Measurements from ENCODE around the gene HABP4. TPM values are rescaled to one million over a fixed set of nuclear protein-coding genes. Genes with fewer than 3 reads are reported as not detected.

HABP4 gene, protein sequence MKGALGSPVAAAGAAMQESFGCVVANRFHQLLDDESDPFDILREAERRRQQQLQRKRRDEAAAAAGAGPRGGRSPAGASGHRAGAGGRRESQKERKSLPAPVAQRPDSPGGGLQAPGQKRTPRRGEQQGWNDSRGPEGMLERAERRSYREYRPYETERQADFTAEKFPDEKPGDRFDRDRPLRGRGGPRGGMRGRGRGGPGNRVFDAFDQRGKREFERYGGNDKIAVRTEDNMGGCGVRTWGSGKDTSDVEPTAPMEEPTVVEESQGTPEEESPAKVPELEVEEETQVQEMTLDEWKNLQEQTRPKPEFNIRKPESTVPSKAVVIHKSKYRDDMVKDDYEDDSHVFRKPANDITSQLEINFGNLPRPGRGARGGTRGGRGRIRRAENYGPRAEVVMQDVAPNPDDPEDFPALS
- 10 to 100 TPM in 8 of 10 donors, 1 to 10 TPM in 2; 9.1 to 15.1 (median 11.4) TPM for polyA plus RNA-seq (ENCODE audit: insufficient read length in 10 of 10)
- long read RNA-seq, donor 1, partial matches to known transcripts, result 0 of 3 reads
- long read RNA-seq, donor 1, other reads (novel, unspliced or antisense), result 0 of 3 reads
- long read RNA-seq, donor 2, partial matches to known transcripts, result 0 of 4 reads
- long read RNA-seq, donor 2, other reads (novel, unspliced or antisense), result 0 of 4 reads
- long read RNA-seq, donor 3, result 0 reads
- long read RNA-seq, donor 4, partial matches to known transcripts, result 0 of 3 reads
- long read RNA-seq, donor 4, other reads (novel, unspliced or antisense), result 0 of 3 reads
- long read RNA-seq, donor 5, transcript HABP4-201 (8 exons, 2,615 nt), result major isoform, 6 of 7 reads
- long read RNA-seq, donor 5, partial matches to known transcripts, result 0 of 7 reads
- long read RNA-seq, donor 5, other reads (novel, unspliced or antisense), result 0 of 7 reads
- long read RNA-seq, donor 6, transcript HABP4-201 (8 exons, 2,615 nt), result major isoform, 6 of 7 reads
- long read RNA-seq, donor 6, partial matches to known transcripts, result 0 of 7 reads
- long read RNA-seq, donor 6, other reads (novel, unspliced or antisense), result 0 of 7 reads
- long read RNA-seq, donor 7, partial matches to known transcripts, result 6 of 11 reads
- long read RNA-seq, donor 7, other reads (novel, unspliced or antisense), result 0 of 11 reads
- long read RNA-seq, donor 8, partial matches to known transcripts, result 0 of 4 reads
- long read RNA-seq, donor 8, other reads (novel, unspliced or antisense), result 0 of 4 reads
- long read RNA-seq, donor 9, partial matches to known transcripts, result 0 of 2 reads
- long read RNA-seq, donor 9, other reads (novel, unspliced or antisense), result 0 of 2 reads

DNA sequence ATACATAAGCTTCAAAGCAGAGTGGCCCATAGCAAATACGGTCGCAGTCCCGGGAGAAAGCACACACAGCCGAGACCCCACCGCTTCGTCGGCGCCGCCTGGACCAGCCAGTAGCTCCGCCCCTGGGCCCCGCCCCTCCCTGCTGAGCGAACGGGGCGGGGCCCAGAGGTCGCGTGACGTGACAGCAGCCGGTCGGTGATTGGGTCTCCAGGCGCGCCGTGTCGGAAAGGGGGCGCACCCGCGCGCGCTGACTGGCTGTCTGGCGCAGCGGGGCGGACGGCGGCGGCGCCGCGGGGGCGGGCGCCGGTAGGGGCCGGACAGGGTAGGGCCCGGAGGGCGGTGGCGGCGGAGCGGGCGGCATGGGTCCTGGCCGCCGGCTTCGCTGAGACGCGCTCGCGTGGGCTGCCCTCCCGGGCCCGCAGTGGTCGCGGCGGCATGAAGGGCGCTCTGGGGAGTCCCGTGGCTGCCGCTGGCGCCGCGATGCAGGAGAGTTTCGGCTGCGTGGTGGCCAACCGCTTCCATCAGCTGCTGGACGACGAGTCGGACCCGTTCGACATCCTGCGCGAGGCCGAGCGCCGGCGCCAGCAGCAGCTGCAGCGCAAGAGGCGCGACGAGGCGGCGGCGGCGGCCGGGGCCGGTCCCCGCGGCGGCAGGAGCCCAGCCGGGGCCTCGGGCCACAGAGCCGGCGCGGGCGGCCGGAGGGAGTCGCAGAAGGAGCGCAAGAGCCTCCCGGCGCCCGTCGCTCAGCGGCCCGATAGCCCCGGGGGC, at the start of gene HABP4:
Gene HABP4 (plus strand): TSS at position 325 of the 768 bp plus-strand sequence. CDS start 111 bp downstream, at position 436.
- peak; percentile 96 to 98 (median 96) for DNase-seq

DNA sequence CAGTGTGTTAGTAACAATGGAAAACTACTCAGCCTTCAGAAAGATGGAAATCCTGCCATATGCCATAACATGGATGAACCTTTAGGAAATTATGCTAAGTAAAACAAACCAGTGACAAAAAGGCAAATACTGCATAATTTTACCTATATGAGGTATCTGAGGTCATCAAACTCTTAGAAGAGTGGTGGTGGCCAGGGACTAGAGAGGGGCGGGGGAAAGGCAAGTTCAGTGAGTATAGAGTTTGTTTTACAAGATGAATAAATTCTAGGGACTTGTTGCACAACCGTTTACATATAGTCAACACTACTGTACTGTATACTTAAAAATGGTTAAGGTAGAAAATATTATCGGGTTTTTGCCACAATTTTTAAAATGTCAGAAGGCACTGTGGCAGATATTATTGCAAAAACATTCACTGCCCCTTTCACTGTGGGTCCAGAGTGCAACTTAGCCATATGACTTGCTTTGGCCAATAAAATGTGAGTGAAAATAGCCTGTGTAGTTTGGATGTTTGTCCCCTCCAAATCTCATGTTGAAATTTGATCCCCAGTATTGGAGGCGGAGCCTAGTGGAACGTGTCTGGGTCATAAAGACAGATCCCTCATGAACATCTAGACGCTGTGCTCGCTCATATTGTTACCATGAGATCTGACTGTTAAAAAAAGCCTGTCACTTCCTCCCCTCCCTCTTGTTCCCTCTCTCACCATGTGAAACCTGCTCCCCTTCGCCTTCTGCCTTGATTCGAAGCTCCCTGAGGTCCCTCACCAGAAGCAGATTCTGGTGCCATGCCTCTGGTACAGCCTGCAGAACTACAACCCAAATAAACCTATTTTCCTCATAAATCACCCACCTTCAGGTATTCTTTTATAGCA, 41.3 kb upstream of the HABP4 start:
- no peak for DNase-seq

DNA sequence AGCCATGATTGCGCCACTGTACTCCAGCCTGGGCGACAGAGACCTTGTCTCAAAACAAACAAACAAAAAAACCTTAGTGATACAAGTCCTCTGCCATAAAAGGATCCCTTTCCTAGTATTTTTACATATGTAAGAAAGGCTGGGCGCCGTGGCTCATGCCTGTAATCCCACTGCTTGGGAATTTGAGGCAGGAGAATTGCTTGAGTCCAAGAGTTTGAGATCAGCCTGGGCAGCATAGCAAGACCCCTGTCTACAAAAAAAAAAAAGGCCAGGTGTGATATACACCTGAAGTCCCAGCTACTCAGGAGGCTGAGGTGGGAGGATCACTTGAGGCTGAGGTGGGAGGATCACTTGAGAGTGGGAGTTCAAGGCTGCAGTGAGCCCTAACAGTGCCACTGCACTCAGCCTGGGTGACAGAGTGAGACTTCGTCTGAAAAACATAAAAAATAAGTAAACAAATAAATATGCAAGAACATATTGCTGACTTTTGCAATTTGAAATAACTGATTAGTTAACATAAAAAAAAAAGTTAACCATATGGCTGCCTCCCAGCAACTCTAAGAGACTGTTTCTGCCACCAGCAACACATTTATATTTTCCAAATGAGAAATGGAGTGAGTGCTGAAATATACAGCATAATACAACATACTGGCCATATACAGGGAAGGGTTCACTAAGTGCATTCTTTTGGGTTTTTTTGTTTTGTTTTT, 38.7 kb upstream of the HABP4 start:
- DNase-seq, result no peak

DNA sequence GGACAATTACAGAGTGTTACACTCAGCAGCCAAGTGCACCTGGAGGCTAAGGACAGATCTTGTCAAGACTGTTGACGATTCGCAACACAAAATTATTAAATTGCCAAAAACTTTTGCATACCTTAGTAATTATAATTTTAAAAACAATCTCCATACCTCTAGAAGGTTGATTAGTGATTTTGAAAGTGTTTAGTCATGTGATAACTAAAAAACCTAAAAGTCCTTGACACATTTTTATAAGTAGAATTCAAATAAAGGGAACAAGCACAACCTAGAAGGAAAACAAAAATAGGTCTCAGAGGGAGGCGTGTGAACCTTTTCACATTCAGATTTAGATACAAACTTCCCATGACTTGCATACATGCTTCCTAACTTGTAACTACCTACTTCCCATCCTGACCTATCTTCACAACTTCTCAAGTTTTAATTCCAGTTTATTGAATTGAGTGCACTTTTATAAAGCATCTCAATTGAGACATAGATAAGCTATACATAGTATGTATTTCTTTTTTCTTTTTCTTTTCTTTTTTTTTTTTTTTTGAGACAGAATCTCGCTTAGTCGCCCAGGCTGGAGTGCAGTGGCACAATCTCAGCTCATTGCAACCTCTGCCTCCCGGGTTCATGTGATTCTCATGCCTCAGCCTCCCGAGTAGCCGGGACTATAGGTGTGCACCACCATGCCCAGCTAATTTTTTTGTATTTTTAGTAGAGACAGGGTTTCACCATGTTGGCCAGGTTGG, 37.6 kb upstream of the HABP4 start:
- DNase-seq, result no peak

DNA sequence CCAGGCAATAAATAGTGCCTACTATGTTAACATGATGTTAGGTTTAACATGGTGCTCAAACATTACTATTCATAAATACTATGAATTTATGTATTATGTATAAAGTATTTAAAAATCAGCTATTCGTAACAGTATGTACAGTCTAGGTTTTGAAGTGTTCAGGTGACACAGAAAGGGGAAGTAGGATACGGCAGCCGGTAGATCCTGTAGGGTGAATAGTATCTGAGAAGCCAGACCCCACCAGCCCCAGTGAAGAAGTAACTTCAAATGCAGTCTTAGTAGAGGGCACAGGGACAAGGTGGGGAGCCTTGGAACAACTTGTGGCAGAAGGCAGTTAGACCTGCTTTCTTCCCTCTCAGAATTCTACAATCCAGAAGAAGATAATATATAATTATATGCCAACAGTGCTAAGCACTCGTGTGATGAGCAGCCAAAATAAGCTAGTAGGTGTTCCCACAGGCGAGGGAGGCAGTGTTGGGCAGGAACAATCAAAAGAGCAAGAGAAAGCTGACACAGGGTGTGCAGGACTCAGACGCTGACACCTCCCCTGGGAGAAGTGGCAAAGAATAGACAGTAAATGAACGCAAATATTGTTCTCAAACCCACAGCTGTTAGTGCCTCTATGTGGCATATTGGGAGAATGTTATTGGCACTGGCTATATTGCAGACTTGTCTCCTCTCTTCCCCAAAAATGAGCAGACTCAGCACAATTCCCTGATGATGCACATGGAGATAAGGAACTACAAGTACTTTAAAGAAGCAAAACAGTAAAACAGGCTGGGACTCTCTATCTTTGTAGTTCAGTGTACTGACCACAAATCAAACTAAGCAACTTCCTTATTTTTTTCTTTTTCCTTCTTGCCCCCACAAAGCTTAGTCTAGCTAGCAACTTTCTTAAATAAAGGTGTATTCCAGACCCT, 36.4 kb upstream of the HABP4 start:
- no peak for DNase-seq

DNA sequence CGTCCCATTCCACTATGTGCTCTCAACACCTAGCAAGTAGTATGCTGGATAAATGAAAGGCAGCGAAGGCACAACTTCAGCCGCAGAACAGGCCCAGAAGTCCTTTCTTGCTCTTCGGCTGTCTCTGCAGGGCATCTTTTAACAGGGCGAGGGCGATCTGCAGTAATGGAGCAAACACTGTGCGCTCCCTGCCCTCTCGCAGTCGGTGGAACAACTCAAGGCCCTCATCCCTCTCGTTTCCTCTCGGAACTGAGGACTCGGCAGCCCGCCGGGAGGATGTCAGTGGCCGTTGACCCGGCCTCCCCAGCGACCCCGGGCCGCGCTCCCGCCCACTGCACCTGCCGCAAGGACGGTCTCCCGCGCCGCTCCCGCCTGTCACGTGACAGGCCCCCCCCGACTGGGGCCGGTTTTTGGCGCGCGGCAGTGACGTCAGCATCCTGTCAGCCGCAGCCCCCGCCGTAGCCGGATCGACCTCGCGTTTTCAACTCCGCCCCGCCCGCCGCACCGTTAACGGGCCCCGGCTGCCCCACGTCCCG, 32.9 kb upstream of the HABP4 start:
- DNase-seq, result peak; percentile 84 to 95 (median 90)

DNA sequence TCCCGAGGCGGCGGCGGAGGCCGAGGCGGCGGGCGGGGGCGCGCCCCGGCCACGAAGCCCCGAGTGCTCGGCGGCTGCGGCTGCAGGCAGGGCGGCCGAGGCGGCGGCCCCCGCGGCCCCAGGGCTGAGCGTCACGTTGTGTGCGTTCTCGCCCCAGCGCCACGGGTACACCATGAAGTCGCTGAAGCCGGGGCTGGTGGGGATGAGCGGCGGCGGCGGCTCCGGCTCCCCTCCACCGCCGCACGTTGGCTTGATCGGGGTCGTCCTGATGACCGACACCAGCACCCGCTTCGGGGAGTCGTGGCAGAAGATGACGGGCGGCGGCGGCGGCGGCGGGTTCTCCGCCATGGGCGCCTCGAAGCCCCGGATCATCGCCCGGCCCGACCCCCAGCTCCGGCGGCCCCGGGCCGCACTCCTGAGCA, 32.3 kb upstream of the HABP4 start:
- DNase-seq, result no peak

DNA sequence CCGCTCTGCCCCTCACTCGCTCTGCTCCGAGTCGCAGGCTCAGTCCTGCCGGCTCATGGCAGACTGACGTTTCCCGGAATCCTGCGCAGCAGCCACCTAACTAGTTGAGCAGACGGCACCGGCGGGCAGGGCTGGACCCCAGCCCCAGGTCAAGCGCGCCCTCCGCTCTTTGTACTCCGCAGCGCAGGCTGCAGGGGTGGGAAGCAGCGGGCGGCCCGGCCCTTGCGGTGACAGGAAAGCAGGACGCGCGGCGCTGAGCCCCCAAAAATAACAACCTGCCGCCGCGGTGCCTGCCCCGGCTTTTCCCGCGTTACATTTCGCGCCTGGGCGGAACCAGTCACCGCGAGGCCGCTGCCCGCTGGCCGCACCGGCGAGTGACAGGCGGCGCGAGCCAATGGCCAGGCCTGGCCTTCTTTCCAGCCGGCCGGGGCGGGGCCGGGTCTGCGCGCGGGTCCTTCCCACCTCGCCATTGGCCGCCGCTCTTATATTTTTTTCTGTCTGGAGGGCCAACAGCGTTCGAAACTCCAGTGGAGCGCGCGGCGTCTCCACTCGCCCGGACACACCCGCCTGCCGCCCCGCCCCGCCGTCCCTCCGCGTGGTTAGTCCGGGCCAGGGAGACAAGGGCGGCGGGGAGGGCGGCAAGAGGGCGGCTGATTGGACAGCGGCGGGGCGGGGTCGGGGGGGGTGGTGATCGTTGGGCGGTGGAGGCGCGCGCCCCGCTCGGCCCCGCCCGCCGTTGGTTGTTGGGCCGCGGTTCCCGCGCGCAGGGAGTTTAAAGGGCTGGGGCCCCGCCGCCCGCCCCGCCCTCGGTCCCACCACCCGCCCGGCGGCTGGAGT, 31.7 kb upstream of the HABP4 start, which contains the start of gene ZNF367:
Gene ZNF367 (minus strand): TSS at position 288 of the 837 bp plus-strand sequence. CDS start 338 bp downstream, outside the sequence.
- DNase-seq, result peak; percentile 97 to 99 (median 98)

DNA sequence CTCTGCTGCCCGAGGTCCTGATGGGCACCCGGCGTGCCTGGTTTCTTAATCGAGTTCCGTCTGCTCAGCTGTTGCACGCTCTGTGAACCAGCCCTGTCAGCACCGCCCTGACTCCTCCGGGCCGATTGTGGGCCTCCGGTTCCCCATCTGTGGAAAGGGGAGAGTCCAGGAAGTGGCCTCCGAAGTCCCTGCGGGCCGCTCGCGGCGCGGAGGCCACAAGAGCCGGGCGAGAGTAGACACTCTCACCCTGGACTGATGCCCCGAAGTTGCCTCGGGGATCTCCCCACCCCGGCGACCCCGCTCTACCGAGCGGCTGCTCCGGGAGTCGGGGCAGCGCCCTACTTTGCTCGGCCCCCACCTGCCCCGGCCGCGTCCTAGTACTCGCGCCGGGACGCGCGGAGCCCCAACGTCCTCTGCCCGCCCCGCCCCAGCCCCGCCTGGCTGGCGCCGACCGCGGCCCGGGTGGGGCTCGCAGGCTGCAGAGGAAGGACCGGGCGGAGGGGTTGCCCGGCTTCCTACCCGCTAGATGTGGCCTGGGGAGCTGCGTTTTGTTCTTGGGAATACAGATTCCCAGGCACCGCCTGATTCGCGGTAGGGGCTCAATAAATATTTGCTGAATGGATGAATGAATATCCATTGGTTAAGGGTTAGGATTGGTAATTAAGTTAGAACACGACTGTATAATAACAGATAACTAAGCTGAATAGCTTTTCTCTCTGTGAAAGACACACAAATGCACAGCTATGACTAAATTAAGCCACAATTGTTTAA, 30.9 kb upstream of the HABP4 start:
- DNase-seq, result peak; percentile 41 to 92 (median 65)

DNA sequence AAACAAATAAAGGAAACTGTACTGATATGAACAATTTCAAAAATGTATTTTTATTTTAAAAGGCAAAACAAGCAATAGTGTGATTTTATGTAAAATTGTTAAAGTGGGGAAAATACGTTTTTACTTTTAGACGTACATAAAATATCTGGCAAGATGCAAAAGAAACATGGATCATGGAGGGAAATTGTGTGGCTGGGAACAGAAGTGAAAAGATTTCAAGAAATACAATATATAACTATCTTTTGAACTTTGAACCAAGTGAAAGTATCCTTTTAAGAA, 30.3 kb upstream of the HABP4 start:
- DNase-seq, result no peak

DNA sequence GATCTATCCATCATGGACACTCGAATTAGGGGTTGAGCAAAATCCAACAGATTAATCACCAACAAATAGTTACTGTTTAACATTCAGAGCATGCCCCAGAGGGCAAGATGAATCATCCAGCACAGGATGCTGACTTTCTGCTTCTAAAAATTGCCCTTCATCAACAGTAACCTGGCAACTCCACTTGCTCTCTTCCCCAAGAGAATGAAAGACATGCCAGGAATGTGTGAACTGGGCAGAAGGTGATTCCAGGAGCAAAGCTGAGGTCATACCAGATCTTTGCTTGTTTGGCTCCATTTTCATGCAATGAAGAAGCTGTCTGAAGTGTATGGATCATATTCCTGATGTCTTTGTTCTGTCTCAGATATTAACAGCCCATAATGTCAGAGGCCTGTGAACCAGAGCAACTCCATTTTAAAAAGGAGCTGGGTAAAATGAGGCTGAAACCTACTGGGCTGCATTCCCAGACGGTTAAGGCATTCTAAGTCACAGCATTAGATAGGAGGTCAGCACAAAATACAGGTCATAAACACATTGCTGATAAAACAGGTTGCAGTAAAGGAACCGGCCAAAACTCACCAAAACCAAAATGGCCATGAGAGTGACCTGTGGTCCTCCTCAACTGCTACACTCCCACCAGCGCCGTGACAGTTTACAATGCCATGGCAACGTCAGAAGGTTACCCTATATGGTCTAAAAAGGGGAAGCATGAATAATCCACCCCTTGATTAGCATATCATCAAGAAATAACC, 29.3 kb upstream of the HABP4 start:
- DNase-seq, result peak; percentile 31 to 89 (median 39)

DNA sequence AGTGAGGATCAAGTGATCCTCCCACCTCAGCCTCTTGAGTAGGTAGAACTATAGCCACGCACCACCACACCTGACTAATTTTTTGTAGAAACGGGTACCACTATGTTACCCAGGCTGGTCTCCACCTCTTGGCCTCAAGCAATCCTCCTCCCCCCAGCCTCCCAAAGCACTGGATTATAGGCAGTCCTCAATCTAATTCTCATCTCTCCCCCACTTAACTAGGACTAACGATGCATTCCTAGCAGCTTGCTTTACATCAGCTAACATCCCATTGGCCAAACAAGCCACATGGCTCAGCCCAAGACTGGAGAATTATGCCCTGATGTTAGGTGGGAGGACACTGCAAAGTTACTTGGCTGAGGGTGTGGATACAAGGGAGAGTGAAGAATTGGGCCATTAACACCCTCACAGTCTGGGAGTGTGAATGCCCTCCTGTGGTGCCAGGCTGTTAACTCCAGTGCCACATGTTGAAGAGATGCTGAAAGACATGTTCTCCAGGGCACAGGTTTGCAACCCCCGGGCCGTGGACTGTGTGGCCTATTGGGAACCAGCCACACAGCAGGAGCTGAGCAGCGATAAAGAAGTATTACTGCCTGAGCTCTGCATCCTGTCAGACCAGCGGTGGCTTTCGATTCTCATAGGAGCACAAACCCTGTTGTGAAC, 26.5 kb upstream of the HABP4 start:
- DNase-seq, result no peak

DNA sequence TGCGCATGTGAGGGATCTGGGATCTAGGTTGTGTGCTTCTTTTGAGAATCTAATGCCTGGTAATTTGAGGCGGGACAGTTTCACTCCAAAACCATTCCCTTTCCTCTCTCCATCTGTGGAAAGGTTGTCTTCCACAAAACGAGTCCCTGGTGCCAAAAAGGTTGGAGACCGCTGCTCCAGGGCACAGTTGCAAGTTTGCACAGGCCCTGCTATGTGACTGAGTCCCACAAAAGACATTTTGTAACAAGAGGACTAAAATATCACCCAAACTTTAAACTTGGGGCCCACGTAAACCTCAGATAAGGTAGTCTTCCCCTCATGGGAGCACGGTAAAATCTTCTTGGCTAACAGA, 26.0 kb upstream of the HABP4 start:
- no peak for DNase-seq

DNA sequence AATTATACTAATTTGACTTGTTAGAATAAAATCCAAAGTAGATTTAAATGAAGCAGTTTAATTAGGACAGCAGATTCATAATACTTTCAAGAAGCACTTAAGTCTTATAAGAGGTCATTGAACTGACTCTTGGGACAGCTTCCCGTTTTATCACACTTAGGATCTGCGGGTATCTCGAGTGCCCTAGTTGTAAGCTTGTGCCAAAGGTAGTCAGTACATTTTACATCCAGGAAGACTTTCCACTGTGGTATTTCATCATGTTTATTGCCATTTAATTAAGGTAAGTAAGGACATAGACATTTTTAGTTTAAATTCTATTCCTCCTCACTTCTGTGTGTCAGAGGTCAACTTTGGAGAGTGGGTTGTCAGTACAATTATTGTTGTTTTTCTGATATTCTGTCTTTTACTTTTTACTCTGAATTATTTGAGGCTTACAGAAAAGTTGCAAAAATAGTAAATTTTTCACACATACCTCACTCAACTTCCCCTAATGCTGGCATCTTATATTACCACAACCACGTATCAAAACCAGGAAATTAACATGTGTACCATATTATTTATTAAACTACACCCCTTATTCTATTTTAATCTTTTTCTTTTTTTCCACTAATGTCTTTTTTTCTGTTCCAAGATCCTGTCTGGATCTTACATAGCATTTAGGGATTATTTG, 24.3 kb upstream of the HABP4 start:
- no peak for DNase-seq

Data from muscle of back (tissue), 13 donors.